ENCODE results near the gene FBXO38. TPM values are rescaled to one million over a fixed set of nuclear protein-coding genes. Genes with fewer than 3 reads are reported as not detected.

FBXO38 gene
- total and polyA plus RNA-seq, 9 of the 15 experiments (the other 6 are each of a cell fraction or from before 2014, with no cell fraction given) = 7.4 to 39.4 (median 29.3) TPM

DNA sequence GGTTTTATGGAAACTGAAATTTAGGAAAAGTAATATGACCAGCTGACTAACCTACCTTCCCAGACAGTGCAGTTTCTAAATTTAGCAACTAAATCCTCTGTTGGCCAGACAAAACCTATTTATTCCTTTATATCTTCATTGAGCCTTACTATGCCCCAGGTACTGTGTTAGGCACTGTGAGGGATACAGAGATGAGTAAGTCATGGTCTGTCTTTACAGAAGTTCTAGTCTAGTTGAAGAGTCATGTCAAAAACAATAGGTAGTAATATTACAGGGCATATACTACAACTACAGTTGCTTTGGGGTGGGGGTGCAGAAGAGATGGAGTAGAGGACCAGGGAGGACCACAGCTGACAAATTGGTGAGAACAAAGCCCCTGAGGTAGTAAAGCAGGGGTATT is 42.8 kb downstream of the FBXO38 start:
- ChIA-PET CTCF (ENCODE audit: low intra/inter-chr PET ratio) (no interaction called here), POLR2A (no interaction called here)
- Histone ChIP-seq H3K4me2 (ENCODE audit: insufficient read depth, low read length) (no peak overlapping the region), H3K27ac (ENCODE audit: extremely low read depth, low read depth, low read length) (no peak overlapping the region), H3K4me1 (replicated peaks in 1 of 2; ENCODE audit: control insufficient read depth in 2 of 2, insufficient read depth in 2 of 2, low read length in 2 of 2) (peaks cover 0 to 4% of the 10 kb centered on the region in 2 experiments; a peak in 2 of 5 replicates), H3K9ac (ENCODE audit: insufficient read depth in 1 of 2, low read depth in 2 of 2, low read length in 2 of 2) (no peak overlapping the region), H3K4me3 (no peak overlapping the region), H3K36me3 (ENCODE audit: control insufficient read depth, insufficient read depth, low read length) (peaks cover 72% of the 10 kb centered on the region), H2AFZ (ENCODE audit: low read depth, low read length) (no peak overlapping the region), H4K20me1 (replicated peaks; ENCODE audit: control insufficient read depth, insufficient read depth, low read length) (no peaks in the 10 kb centered on the region), H3K79me2 (ENCODE audit: control insufficient read depth, insufficient read depth, low read length) (no peaks in the 10 kb centered on the region), H3K27me3 (ENCODE audit: control insufficient read depth in 2 of 2, insufficient read depth in 2 of 2, low read length in 2 of 2) (no peaks in the 10 kb centered on the region), H3K9me3 (replicated peaks; ENCODE audit: control insufficient read depth, insufficient read depth, low read depth, low read length) (no peaks in the 10 kb centered on the region), H3K9me1 (ENCODE audit: control insufficient read depth, insufficient read depth, low read length) (no peaks in the 10 kb centered on the region)
- no TSS peak for BruUV-seq (replicated peaks)
- TF ChIP-seq RBM15 (IDR thresholded peaks at IDR 0.05; ENCODE audit: insufficient read depth, low read length) (no peak), IRF2 (CRISPR knock-in tag; IDR thresholded peaks at IDR 0.05) (no peak), CREB1 (IDR thresholded peaks at IDR 0.05) (no peak), CREB1 (CRISPR knock-in tag; IDR thresholded peaks at IDR 0.05) (no peak), MCM7 (IDR thresholded peaks at IDR 0.05) (no peak), KLF1 (tag; IDR thresholded peaks at IDR 0.05) (no peak), ZNF76 (CRISPR knock-in tag; IDR thresholded peaks at IDR 0.05; ENCODE audit: borderline replicate concordance) (no peak), KDM1A (IDR thresholded peaks at IDR 0.05) (no peak), ZNF518B (CRISPR knock-in tag; IDR thresholded peaks at IDR 0.05) (no peak), ARID3A (IDR thresholded peaks at IDR 0.05; ENCODE audit: borderline replicate concordance, low read depth, low read length) (no peak), NFIC (IDR thresholded peaks at IDR 0.05) (no peak), ZNF384 (IDR thresholded peaks at IDR 0.05; ENCODE audit: low read depth, low read length) (no peak), ZNF282 (CRISPR knock-in tag; IDR thresholded peaks at IDR 0.05) (no peak), ZNF280A (IDR thresholded peaks at IDR 0.05; ENCODE audit: low read depth, partially characterized antibody) (no peak), ESRRB (CRISPR knock-in tag; IDR thresholded peaks at IDR 0.05; ENCODE audit: borderline replicate concordance) (no peak)
- FAIRE-seq (no peak), DNase-seq (ENCODE audit: extremely low read depth in 1 of 4, low spot score in 3 of 4) (no peak), ATAC-seq (no peak)
- in situ Hi-C loops (cut with MboI) (loop anchor here (25.0 kb wide), 2 partner anchors 611 to 836 kb away; partner anchors contain the start of gene AFAP1L1), intact Hi-C loops (cut with micrococcal nuclease) (no loop called here)

Data from K562 (cell line).